22Rv1 (cell line): Measurements from ENCODE around the gene KIAA0232.

ENCODE experiments used
- H3K27ac ChIP-seq: fragments of 450-650 bp; 2 replicates; pipeline ENCODE4 v1.5.1; 2017
- ZFX ChIP-seq: fragments of 450-650 bp; IDR thresholded peaks from 2 replicates; pipeline ENCODE4 v1.6.1; 2017; ENCODE audit warnings: antibody characterized with exemption, borderline replicate concordance
- TF ChIP-seq, protein P1 (sequence below): fragments of 450-650 bp; IDR thresholded peaks from 2 replicates; pipeline ENCODE4 v1.5.1; 2017; ENCODE audit warnings: mild to moderate bottlenecking

The KIAA0232 gene

DNA sequence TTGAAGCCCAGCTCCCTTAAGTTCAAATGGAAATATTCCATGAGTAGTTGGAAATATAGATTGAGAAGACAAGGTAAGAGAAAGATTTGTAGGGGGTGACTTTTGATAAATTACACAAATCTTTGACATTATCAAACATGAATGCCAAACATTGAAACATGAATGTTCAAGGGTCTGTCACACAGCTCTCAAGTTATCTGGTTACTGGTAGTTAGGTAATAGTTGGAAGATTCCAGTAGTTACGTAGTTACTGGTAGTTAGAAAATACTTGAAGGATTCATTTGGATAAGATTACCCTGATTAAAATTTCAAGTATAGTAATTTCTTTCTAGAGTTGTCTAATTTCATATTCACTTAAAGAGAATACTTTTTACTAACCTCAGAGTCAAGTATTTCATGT, 20.7 kb downstream of the KIAA0232 start:
- no peak overlapping the region for H3K27ac ChIP-seq
- TF ChIP-seq ZFX: no peak
- TF ChIP-seq, protein P1, sequence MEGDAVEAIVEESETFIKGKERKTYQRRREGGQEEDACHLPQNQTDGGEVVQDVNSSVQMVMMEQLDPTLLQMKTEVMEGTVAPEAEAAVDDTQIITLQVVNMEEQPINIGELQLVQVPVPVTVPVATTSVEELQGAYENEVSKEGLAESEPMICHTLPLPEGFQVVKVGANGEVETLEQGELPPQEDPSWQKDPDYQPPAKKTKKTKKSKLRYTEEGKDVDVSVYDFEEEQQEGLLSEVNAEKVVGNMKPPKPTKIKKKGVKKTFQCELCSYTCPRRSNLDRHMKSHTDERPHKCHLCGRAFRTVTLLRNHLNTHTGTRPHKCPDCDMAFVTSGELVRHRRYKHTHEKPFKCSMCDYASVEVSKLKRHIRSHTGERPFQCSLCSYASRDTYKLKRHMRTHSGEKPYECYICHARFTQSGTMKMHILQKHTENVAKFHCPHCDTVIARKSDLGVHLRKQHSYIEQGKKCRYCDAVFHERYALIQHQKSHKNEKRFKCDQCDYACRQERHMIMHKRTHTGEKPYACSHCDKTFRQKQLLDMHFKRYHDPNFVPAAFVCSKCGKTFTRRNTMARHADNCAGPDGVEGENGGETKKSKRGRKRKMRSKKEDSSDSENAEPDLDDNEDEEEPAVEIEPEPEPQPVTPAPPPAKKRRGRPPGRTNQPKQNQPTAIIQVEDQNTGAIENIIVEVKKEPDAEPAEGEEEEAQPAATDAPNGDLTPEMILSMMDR: no peak

DNA sequence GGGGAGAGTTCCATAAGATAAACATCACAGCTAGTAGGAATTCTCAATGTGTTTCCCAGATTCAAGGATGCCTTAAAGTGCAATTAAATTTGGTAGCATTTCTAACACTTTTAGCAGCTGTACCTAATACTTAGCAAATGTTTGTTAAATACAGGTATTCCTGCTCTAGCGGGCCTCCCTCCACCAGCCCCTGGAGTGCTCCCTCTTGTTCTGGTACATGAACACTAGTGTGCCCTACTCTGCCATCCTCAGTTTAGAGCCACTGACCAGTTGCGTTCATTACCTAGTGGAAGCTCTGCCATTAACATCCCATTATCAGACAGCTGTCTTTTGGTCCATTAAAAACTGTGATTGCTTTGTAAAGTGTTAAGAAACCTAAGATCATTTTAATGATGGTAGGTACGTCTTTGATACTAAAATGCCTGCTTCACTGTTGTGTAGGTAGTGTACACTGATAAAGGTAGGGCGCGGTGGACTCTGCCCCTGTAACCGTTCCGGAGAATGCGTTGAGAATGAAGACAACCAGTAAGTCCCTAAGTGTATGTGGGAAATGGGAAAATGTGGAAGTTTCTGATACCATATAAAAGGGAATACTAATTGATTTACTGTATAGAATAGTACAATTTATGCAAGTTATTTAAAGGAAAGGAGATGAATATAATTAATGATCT, 21.7 kb downstream of the KIAA0232 start:
- TF ChIP-seq ZFX: no peak
- TF ChIP-seq, protein P1: no peak
- no peak overlapping the region for H3K27ac ChIP-seq

DNA sequence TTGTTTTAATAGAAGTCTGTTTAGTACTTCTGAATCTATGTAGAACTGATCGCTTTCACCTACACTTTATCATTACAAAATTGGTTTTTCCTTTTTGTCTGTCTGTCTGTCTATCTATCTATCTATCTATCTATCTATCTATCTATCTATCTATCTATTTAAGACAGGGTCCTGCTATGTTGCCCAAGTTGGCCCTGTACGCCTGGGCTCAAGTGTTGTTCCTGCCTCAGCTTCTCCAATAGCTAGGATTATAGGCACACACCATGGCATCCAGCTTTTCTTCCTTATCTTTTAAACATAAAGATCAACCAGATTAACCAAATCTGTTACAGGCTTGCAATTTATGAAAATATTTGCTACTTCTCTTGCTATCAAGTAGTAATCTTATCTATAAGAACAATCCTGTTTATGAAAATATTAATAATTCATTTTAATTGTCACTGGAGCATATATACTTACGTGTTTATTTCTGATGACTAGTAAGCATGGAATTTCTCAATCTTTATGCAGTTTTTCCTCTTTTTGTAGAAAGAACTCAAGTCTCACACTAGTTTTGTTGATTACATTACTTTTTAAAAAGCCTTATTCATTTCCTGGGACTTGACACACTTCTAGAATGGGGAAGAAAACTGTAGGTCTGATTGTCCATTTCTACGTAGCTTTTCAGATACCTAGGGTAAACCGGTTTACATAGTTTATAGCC, 24.5 kb downstream of the KIAA0232 start:
- no peak overlapping the region for H3K27ac ChIP-seq
- TF ChIP-seq ZFX: no peak
- TF ChIP-seq, protein P1: no peak

DNA sequence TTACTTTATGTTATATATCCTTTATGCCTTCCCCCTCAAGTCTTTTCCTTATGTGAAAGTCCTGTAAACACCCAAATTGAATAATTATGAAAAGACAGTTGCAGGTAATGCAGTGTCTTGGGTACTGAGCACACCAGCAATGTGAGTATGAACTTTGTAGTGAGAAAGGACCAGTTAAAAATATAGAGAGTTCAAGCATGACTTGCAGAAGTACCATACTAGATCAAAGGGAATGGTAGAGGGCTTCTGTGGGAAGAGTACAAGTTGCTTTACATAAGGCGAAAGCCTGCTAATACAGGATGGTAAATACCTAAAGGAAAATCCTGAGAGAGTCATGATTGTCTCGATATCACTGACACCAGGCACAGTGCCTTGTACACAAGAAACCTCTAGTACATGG, 25.7 kb downstream of the KIAA0232 start:
- no peak overlapping the region for H3K27ac ChIP-seq
- TF ChIP-seq, protein P1: no peak
- TF ChIP-seq ZFX: no peak

DNA sequence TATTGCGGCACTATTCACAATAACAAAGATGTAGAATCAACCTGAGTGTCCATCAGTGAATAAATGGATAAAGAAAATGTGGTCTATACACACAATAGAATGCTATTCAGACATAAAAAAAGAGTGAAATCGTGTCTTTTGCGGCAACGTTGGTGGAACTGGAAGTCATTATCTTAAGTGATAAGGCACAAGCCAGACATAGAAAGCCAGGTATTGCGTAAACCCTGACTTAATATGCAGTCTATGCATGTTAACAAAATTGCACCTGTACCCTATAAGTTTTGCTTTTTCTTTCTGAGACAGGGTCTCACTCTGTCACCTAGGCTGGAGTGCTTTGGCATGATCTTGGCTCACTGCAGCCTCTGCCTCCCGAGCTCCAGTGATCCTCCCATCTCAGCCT, 28.6 kb downstream of the KIAA0232 start:
- no peak overlapping the region for H3K27ac ChIP-seq
- TF ChIP-seq ZFX: no peak
- TF ChIP-seq, protein P1: no peak

DNA sequence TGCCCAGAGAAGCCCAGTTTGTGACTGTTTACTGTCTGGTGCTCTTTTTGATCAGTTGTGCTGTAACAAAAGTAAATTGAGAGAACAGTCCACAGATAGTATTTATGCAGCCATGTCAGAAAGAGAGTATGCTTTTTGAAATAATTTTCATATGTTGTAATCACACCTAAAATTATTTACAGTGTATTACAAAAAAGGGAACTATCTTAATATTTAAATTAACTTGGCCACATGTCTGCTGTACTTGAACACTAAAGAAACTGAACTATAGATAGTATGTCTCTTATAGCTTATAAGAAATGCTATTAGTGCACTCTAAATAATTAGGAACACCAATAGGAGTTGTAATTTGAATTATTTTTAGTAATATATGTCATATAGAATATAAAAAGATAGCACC, 30.2 kb downstream of the KIAA0232 start:
- TF ChIP-seq ZFX: no peak
- TF ChIP-seq, protein P1: no peak

DNA sequence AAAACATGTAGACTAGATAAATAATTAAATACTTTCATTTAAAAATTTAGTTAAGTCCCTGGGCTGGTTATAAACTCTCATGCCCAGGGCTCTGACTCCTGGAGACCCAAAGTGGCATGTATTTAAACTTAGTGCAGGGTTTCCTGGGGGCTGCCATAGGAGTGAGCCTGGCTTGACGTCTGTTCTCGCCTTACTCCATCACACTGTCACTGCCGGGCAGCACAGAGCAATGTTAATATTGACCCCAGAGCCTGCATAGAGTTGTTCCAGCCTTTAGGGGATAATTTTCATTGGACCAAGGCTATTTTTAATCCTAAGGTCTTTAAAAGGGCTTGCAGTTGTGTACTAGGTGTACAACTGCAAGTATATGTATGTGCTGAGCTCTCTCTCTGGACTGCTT, 31.2 kb downstream of the KIAA0232 start:
- H3K27ac ChIP-seq: no peak overlapping the region
- TF ChIP-seq, protein P1: no peak
- no peak for TF ChIP-seq ZFX

More for the DNA sequence above, 30.2 kb downstream of the KIAA0232 start:
- H3K27ac ChIP-seq: no peak overlapping the region
